Transverse colon (tissue), 4 donors: ENCODE measurements around the gene DCLRE1C. TPM values are rescaled to one million over a fixed set of nuclear protein-coding genes. Genes with fewer than 3 reads are reported as not detected.
"Not testable (repeated sequence)": the region's sequence is repeated elsewhere in the genome, so short reads cannot be mapped to it uniquely, and the experiment has no call there.

Experiments used
- DNase-seq: peaks from one replicate; pipeline ENCODE4 v3.0.0-alpha.2; 2019
- H3K27ac ChIP-seq, 4 donors: fragments of 200-600 bp; sonication (generic); 2 replicates each; pipeline ENCODE4 v1.5.1; 2016 to 2018; ENCODE audit warnings: inconsistent platforms in 4 of 4
- H3K27me3 ChIP-seq: fragments of 200-600 bp; sonication (generic); 2 replicates; pipeline ENCODE4 v1.5.1; 2017; ENCODE audit warnings: inconsistent platforms
- H3K36me3 ChIP-seq, 4 donors: fragments of 200-600 bp; sonication (generic); 2 replicates each; pipeline ENCODE4 v1.5.1; 2017 to 2019; ENCODE audit warnings: inconsistent platforms in 4 of 4
- H3K4me1 ChIP-seq, 4 donors: fragments of 200-600 bp; sonication (generic); 2 replicates each; pipeline ENCODE4 v1.5.1; 2017 to 2020; ENCODE audit warnings: inconsistent platforms in 4 of 4
- H3K4me3 ChIP-seq, 4 donors: fragments of 200-600 bp; sonication (generic); 1 replicate in 1 of 4; 2 replicates in 3 of 4; pipeline versions ENCODE4 v1.5.1 to v1.6.1; 2017 to 2019; ENCODE audit warnings: inconsistent platforms in 4 of 4
- H3K9me3 ChIP-seq, 2 donors: fragments of 200-600 bp; sonication (generic); 2 replicates each; pipeline ENCODE4 v1.5.1; 2017 to 2019; ENCODE audit warnings: inconsistent platforms in 2 of 2
- CTCF ChIP-seq, 5 experiments: fragments of 200-600 bp in 3 of 5; fragments of 450-650 bp in 2 of 5; sonication (generic) in 3 of 5; IDR thresholded peaks; 1 replicate in 2 of 5; 2 replicates in 3 of 5; pipeline ENCODE4 v1.5.1; 2016 to 2017; ENCODE audit warnings: antibody characterized with exemption in 5 of 5, inconsistent platforms in 3 of 5, mild to moderate bottlenecking in 2 of 5, moderate library complexity in 1 of 5
- EP300 ChIP-seq: sonication (generic); formaldehyde crosslinking; IDR thresholded peaks from one replicate; pipeline ENCODE4 v1.6.1; 2017; ENCODE audit warnings: antibody characterized with exemption, low read depth
- POLR2A ChIP-seq: fragments of 450-650 bp; IDR thresholded peaks from one replicate; pipeline ENCODE4 v1.6.1; 2016; ENCODE audit warnings: antibody characterized with exemption, mild to moderate bottlenecking, moderate library complexity
- POLR2AphosphoS5 ChIP-seq, 3 donors: sonication (generic); formaldehyde crosslinking; IDR thresholded peaks; one replicate each; pipeline ENCODE4 v1.6.1; 2016; ENCODE audit warnings: antibody characterized with exemption in 3 of 3
- WGBS, 2 donors: methylation state at CpG; one replicate each; pipeline ENCODE4 v1.1.5; 2018; ENCODE audit warnings: low coverage in 1 of 2; 5-methylcytosine and 5-hydroxymethylcytosine counted together
- in situ Hi-C, 4 donors: fragments of 200-750 bp; cut with MboI; loops; one replicate each; pipeline versions ENCODE4 v1.15.0 to v1.15.1; 2017; ENCODE audit warnings: low sequenced_read_pairs in 3 of 4, low pct_ligation_motif_present in 1 of 4, low pct_unique_long_range_greater_than_20kb in 1 of 4
- intact Hi-C: fragments of 100-400 bp; cut with DNase I; formaldehyde crosslinking; loops from one replicate; pipeline ENCODE4 v1.15.1; 2023; ENCODE audit warnings: low total_unique reads
- total RNA-seq, 4 donors: library from RNA; depleted of rRNA; stranded (reverse); fragments of >200 nt; gene quantifications; one replicate each; pipeline ENCODE4 v1.1.0, GENCODE V29; 2016

Gene DCLRE1C
- total RNA-seq, 4 donors from 2014 or later = 10.0 to 61.3 (median 13.8) TPM

DNA sequence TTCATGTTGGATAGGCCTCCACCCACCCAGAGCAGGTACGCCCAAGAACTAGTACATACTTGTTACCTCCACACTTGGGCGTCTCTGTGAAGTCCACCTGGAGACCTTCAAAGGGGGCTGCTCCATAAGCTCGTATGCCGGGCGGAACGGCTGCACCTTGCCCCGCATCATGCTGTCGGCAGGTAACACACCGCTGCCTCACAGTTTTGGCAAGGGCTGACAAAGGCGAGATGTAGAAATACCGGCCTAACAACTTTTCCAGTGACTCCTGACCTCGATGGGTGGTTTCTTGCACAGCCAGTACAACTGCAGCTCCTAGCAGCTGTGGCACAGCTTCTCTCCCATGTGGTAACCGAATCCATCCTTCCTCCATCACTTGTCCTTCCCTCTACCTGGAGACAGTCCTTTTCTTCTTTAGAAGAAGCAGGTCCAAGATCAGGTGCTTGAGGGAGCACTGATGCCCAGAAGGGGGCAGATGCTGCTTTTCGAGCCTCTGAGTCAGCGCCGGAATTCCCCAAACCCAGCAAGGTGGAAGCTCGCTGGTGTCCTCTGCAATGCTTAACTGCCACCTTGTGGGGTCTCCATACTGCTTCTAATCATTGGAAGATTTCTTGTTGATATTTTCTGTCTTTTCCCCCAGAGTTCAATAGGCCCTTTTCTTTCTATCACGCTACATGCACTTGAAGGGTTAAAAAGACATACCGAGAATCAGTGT is 37.3 kb upstream of the DCLRE1C start:
- peak in 1 of 5 experiments; percentile 9 for TF ChIP-seq CTCF (IDR thresholded peaks at IDR 0.05)
- H3K36me3 ChIP-seq, in situ Hi-C loops, H3K4me3 ChIP-seq, H3K27me3 ChIP-seq, intact Hi-C loops, H3K27ac ChIP-seq, H3K9me3 ChIP-seq, H3K4me1 ChIP-seq: not testable (repeated sequence)
- DNase-seq = peak; percentile 53
- WGBS, 2 donors = 15 to 42% methylated on average over 5 to 13 of the region's 19 CpGs

DNA sequence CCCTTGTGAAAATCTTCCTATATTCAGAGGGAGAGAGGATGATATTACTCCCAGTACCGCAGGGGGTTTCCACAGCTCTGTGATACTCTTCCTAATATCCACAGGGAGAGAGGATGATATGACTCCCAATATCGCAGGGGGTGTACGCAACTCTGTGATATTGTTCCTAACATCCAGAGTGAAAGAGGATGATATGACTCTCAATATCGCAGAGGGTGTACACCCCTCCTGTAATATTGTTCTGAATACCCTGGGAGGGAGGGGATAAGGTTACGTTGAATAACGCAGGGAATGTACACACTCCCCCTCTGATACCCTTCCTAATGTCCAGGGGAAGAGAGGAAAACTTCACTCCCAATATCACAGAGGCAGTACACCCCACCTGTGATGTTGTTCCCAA is 35.7 kb upstream of the DCLRE1C start:
- not testable (repeated sequence) for H3K36me3 ChIP-seq

DNA sequence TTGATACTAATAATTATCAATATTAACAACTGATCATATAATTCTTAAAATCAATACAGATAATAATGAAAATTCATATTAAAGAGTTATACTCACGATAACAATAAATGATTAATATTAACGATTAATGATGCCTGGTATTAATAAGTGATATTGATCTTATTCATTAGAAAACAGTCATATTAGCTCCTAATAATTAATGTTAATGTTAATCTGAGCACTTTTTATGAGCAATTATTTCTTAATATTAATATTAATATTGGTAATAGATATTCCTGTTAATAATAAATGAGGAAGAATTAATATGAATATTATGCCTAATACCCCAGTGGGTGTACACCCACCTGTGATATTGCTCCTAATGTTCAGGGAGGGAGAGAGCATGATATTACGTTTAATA is 28.8 kb upstream of the DCLRE1C start:
- in situ Hi-C loops = no loop called here
- Histone ChIP-seq H3K9me3 (no peaks in the 10 kb centered on the region), H3K4me3 (no peak overlapping the region), H3K27me3 (no peaks in the 10 kb centered on the region), H3K4me1 (no peaks in the 10 kb centered on the region), H3K27ac (no peak overlapping the region), H3K36me3 (no peaks in the 10 kb centered on the region)
- no peak for DNase-seq
- 58 to 85% methylated on average over 2 to 3 of the region's 3 CpGs for WGBS, 2 donors
- intact Hi-C loops = no loop called here
- no peak for TF ChIP-seq POLR2AphosphoS5 (IDR thresholded peaks at IDR 0.05)
- TF ChIP-seq CTCF (IDR thresholded peaks at IDR 0.05) = no peak
- TF ChIP-seq POLR2A = no peak
- no peak for TF ChIP-seq EP300

More for the DNA sequence above, 35.7 kb upstream of the DCLRE1C start:
- H3K27me3 ChIP-seq, DNase-seq, H3K27ac ChIP-seq, H3K4me3 ChIP-seq, in situ Hi-C loops, H3K4me1 ChIP-seq, intact Hi-C loops, H3K9me3 ChIP-seq: not testable (repeated sequence)
- 83% methylated on average over 6 of the region's 6 CpGs; no CpG with 5 or more reads in 1 of the 2 donors for WGBS, 2 donors

DNA sequence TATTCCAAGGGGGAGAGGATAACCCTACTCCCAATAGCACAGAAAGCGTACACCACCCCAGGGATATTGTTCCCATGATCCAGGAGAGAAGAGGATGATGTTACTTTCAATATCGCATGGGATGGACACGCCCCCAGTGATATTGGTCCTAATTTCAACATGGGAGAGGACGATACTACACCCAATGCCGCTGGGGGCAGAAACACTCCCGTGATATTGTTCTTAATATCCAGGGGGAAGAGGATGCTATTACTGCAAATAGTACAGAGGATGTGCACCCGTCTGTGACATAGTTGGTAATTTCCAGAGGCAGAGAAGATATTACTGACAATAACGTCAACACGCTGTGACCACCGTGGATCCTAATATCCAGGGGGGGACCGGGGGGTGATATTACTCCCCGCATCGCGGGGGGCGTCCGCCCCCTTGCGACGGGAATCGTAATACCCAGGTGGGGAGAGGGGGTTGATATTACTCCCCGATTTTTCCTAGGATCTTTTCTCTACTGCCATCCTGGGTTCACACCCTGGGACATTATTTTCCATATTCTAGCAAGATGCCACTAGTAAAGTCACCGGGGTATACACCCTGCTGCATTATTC is 21.9 kb upstream of the DCLRE1C start:
- WGBS, 2 donors = 43 to 60% methylated on average over 6 to 21 of the region's 21 CpGs
- Histone ChIP-seq H3K9me3 (no peaks in the 10 kb centered on the region), H3K27ac (no peak overlapping the region), H3K36me3 (no peaks in the 10 kb centered on the region), H3K27me3 (peaks cover 8% of the 10 kb centered on the region), H3K4me1 (no peaks in the 10 kb centered on the region), H3K4me3 (no peak overlapping the region)
- no peak for DNase-seq
- intact Hi-C loops = no loop called here
- no peak for TF ChIP-seq EP300
- TF ChIP-seq POLR2AphosphoS5 (IDR thresholded peaks at IDR 0.05) = no peak
- no peak for TF ChIP-seq POLR2A
- no peak for TF ChIP-seq CTCF (IDR thresholded peaks at IDR 0.05)
- in situ Hi-C loops = no loop called here

- H3K4me1 ChIP-seq, DNase-seq, H3K9me3 ChIP-seq, H3K4me3 ChIP-seq, H3K27ac ChIP-seq, H3K27me3 ChIP-seq, intact Hi-C loops, H3K36me3 ChIP-seq: not testable (repeated sequence)
- 0 to 59% methylated on average over 1 to 15 of the region's 15 CpGs for WGBS, 2 donors
- in situ Hi-C loops = loop anchor here in 1 of 4 donors (25.0 kb wide), 1 partner anchor 137 kb away; the partner anchor contains the start of genes CDNF, HSPA14 and MSANTD7
Observed at GRCh38 chr10:14974153-14974998, 20.5 kb upstream of the DCLRE1C start.
